HG03439 (cell line): ENCODE measurements around the gene C16orf87.
"Not testable (repeated sequence)": the region's sequence is repeated elsewhere in the genome, so short reads cannot be mapped to it uniquely, and the experiment has no call there.

ENCODE experiments used
- ATAC-seq: cut with Tn5 transposase; IDR thresholded peaks from one replicate; pipeline ENCODE4 v1.9.1; 2021; ENCODE audit warnings: mild to moderate bottlenecking, moderate library complexity; ENCODE audit not compliant: unreplicated experiment

Gene C16orf87

DNA sequence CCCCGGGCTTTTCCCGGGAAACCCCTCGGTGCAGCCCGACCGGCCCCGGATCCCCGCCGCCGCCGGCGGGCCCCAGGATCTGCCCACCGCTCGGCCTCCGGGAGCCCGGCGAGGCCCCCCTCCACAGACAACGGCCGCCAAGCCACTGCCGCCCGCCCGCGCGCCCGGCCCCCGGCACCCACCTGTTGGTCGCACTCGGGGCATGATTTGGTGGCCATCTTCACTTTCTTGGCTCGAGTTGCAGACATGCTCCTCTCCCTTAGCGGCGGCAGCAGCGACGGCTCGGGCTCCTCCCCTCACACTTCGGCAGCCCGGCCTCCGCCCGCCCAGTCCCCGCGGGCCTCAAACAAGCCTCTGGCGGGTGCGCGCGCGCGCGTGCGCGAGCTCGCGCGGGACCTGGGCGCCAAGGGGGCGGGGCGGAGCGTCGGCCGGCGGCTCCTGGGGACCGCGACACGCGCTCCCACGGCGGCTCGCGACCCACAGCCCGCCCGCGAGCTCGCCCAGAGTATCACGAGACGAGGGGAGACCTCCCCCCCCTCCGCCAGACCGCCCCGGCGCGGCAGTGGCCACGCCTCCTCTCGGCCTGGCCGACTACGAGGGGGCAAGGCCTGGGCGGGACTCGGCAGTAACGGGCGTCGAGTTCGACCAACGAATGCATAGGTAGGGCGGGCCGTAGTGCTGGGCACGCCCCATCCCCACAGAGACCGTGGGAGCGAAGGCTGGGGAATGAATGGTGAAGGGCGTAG, at the start of gene C16orf87:
C16orf87 (minus strand) TSS at position 279 of the 746 bp plus-strand sequence; CDS start at position 248, 31 bp downstream.
- peak; percentile 91 for ATAC-seq

DNA sequence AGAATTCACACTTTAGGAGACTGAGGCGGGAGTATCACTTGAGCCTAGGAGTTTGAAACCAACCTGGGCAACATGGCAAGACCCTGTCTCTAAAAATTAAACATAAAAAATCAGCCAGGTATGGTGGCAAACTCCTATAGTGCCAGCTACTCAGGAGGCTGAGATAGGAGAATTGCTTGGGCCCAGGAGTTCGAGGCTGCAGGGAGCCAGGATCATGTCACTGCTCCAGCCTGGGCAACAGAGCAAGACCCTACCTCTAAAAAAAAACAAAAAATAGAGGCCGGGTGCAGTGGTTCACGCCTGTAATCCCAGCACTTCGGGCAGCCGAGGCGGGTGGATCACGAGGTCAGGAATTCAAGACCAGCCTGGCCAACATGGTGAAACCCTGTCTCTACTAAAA, 44.3 kb upstream of the C16orf87 start:
- ATAC-seq = no peak

- no peak for ATAC-seq
These were observed 42.2 kb upstream of the C16orf87 start for GRCh38 chr16:46873201-46873600.

- no peak for ATAC-seq
These were observed 40.6 kb upstream of the C16orf87 start for GRCh38 chr16:46871597-46871996.

DNA sequence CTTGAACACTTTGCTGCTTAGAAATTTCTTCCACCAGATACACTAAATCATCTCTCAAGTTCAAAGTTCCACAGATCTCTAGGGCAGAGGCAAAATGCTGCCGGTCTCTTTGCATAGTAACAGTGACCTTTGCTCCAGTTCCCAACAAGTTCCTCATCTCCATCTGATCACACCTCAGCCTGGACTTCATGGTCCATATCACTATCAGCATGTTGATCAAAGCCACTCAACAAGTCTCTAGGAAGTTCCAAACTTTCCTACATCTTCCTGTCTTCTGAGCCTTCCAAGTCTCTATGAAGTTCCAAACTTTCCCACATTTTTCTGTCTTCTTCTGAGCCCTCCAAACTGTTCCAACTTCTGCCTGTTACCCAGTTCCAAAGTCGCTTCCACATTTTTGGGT, 37.9 kb upstream of the C16orf87 start:
- not testable (repeated sequence) for ATAC-seq

DNA sequence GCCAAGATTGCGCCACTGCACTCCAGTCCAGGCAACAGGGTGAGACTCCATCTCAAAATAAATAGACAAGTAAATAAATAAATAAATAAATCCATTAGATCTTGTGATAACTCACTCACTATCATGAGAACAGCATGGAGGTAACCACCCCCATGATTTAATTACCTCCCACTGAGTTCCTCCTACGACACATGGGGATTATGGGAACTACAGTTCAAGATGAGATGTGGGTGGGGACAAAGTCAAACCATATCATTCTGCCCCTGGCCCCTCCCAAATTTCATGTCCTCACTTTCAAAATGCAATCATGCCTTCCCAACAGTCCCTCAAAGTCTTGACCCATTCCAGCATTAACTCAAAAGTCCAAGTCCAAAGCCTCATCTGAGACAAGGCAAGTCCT, 36.5 kb upstream of the C16orf87 start:
- not testable (repeated sequence) for ATAC-seq

DNA sequence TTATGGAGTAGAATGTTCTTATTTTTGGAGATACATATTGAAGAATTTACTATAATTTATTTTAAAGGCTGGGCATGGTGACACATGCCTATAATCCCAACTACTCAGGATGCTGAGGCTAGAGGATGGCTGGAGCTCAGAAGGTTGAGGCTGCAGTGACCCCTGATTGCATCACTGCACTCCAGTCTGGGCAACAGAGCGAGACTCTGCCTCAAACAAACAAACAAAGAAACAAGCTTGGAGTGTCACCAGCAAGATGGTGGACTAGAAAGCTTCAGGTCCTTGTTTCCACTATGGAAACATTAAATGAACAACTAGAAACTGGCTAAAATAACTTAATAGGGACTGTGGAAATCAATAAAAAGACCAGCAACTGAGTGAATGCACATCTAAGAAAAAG, 35.3 kb upstream of the C16orf87 start:
- no peak for ATAC-seq

GRCh38 chr16:46862555-46863447, 31.8 kb upstream of the C16orf87 start:
- ATAC-seq = no peak

DNA sequence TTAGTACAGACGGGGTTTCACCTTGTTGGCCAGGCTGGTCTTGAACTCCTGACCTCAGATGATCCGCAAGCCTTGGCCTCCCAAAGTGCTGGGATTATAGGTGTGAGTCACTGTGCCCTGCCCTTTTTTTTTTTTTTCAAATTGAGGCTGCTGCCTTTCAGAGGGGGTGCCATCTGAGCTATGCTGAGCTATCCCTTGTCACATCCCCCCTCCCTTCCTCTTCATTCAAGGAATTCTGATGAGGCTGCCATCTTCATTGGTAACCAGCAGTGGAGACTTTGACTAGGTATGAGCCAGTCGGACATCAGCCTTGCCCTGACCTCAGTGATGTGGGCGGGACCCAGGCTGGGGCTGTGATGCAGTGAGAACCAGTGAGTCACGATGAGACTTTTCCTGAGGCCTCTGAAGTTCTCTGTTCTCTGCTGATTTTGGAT, 28.8 kb upstream of the C16orf87 start:
- ATAC-seq = no peak

DNA sequence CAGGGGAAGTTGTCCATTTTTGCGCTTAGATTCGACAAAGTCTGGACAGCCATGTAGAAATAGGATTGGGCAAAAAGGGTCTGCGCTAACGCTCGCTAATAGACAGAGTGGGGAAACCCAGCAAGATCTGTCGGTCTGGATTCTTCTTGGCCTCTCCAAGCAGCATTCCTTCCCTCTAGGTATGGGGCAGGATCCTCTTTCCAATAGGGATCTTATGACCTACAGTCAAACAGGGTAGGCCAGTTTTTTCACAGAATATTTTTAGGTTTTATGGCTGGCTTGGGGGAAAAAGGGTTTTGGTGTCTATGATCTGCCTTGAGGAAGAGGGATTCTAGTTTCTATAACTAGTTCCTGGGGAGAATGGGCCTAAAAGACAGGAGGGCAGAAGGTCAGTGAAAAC, 27.2 kb upstream of the C16orf87 start:
- no peak for ATAC-seq

DNA sequence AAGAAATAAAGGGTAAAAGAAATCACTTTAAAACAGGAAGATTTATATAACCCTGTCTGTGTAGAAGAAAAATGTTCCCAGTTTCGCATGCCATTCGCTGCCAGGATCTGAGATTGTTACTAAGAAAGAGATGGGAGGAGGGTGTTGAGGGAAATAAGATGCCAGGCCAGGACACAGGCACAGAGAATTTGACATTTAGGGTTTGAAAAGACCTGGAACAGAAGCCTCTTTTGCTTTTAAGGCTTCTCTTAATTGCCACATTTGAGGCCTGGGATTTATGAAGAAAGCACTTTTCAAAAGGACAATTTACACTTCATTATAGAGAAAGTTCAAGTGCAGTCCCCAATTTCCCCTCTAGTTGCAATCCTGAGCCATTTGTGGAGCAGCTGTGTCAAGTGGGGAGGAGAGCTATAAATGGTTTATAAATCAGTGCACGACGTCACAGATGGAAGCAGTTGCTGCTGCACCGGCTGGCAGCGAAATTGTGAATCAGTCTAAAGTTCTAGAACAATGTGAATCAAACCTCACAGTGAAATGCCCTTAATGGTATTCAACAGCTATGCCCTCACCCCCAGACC, 26.5 kb upstream of the C16orf87 start:
- no peak for ATAC-seq

- no peak for ATAC-seq
These were observed 24.4 kb upstream of the C16orf87 start for GRCh38 chr16:46855389-46855788.

- ATAC-seq = no peak
These were observed 23.9 kb upstream of the C16orf87 start for GRCh38 chr16:46854846-46855245.

DNA sequence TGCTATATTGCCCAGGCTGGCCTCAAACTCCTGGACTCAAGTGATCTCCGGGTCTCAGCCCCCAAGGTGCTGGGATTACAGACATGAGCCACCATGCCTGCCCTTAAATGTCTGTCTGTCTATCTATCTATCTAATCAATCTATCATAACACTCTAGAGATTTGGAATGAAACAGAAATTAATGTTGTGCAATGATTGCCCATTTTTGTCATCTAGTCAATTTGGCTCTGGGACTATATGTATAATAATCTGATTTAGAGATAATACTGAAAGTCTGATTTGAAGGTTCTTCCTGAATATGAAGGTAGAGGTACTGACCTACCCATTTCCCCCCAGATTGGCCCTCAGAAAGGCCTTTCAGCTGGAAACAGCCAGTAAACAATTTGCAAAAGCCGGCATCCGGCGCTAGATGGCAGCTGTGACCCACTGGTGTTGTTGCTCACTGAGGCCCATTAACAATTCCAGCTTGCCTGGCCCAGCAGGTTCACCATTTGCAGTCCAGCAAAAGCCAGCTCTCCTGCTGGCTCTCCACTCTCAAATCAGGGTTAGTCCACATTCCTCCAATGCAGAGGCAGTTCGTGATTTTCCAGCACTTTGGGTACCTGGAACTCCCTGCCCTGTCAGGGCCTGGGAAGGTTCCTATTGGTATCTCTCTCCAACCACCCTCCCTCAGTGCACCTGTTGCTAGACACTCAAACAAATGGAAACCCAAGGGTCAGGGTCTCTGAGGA, 22.9 kb upstream of the C16orf87 start:
- ATAC-seq = no peak

DNA sequence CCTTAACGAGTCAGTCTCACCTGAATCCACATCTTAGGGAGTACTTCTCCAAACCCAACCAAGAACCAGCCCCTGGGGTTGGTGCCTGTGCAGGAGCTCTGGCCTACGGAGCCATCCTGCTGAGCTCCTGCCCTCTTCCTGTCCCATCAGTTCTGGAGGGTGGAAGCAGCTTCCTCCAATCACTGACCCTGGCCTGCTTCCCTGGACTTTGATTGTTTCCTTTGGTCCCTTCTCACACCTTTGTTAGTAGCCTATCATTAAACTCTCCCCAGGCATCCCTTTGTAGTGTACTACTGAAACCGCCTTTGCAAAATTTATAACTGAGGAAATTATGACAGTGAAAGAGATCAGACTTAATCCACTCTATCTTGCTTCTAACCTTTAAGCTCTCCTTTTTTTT, 21.1 kb upstream of the C16orf87 start:
- no peak for ATAC-seq

DNA sequence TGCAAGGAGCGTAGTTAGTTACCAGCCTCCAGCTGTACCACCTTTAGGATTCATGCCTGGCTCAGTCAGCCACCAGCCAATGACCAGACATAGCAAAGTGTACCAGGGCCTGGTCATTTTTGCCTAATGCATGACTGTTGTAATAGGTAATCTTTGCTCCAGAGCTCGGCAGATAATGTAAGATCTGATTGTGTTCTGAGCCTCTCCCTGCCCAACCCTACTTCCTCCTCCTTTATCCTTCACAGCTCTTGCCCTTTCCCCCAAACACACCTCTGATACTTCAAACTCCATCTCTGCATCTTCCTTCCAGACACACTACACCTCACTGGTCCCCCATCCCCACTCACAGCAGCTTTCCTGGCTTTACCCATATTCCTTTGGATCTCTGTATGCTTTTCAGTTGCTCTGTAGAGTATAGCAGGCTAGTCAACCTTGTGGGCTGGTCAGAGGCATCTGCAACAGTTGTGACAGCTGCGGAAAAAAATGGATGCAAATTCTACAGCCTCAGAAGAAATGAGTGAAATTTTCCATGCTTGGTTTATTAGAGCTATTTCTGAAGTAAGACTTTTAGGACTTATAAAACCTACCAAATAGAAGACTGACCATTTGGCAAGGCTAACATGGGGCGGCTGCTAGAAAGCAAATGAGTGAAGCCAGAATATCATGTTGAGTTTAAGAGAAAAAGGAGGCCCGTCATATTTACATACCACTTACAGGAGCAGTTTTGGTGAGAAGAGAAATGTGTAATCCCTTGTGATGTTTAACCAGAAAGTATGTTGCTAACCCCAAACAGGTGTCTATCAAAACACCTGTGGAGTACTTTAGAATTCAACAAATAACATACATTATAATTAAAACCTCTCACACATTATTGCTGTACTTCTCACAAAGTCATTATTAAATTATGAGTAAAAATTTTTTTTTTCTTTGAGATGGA, 19.9 kb upstream of the C16orf87 start:
- no peak for ATAC-seq

GRCh38 chr16:46848768-46849764, 18.1 kb upstream of the C16orf87 start:
- ATAC-seq = no peak

- no peak for ATAC-seq
These were observed 15.0 kb upstream of the C16orf87 start for GRCh38 chr16:46845952-46846351.

GRCh38 chr16:46844771-46845170, 13.8 kb upstream of the C16orf87 start:
- no peak for ATAC-seq
